ENCODE measurements around the gene WDR4.
"Not testable (repeated sequence)": the region's sequence is repeated elsewhere in the genome, so short reads cannot be mapped to it uniquely, and the experiment has no call there.

DNA sequence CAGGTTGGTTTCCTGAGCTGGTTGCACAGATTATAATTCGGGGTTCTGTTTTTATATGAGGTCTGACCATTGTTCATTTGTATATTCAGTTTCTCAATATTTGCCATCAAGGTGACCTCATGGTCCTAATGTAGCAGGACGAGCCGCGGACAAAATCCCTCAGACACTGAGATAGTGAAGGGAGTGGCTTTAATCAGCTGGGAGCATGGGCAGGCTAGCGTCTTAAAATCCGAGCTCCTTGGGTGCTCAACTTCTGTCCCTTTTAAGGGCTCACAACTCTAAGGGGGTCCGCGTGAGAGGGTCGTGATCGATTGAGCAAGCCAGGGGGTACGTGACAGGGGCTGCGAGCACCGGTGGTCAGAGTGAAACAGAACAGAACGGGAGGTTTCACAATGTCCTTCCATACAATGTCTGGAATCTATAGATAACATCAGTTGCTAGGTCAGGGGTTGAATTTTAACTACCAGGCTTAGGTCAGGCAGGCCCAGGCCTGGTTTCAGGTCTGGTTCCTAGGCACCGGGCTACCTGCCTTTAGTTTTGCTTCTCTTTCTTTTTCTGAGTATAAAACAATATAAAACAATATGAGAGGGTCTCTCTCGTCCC, 71.9 kb downstream of the WDR4 start:
- TF ChIP-seq ZFP3, ZFP30, ISL1 (CRISPR knock-in tag; IDR thresholded peaks at IDR 0.05): not testable (repeated sequence)

All from SK-N-SH treated with all-trans-retinoic acid at 6 μM for 48 hours (cell line).